Stomach (tissue), 4 donors: ENCODE data around the gene PPFIA1.

ENCODE experiments used
- EP300 ChIP-seq: sonication (generic); formaldehyde crosslinking; IDR thresholded peaks from one replicate; pipeline ENCODE4 v1.6.1; 2017; ENCODE audit warnings: antibody characterized with exemption
- POLR2A ChIP-seq, 4 donors: fragments of 450-650 bp; IDR thresholded peaks; one replicate each; pipeline ENCODE4 v1.6.1; 2016; ENCODE audit warnings: antibody characterized with exemption in 4 of 4, control low read depth in 2 of 4, mild to moderate bottlenecking in 1 of 4, moderate library complexity in 1 of 4
- POLR2AphosphoS5 ChIP-seq, 3 donors: sonication (generic); formaldehyde crosslinking; IDR thresholded peaks; one replicate each; pipeline ENCODE4 v1.6.1; 2016; ENCODE audit warnings: antibody characterized with exemption in 3 of 3
- TF ChIP-seq, protein P1 (sequence below), 7 experiments: fragments of 450-650 bp in 4 of 7; fragments of 200-600 bp in 3 of 7; sonication (generic) in 3 of 7; IDR thresholded peaks; one replicate each; pipeline ENCODE4 v1.5.1; 2016 to 2019; ENCODE audit warnings: antibody characterized with exemption in 7 of 7, control low read depth in 2 of 7, mild to moderate bottlenecking in 1 of 7

DNA sequence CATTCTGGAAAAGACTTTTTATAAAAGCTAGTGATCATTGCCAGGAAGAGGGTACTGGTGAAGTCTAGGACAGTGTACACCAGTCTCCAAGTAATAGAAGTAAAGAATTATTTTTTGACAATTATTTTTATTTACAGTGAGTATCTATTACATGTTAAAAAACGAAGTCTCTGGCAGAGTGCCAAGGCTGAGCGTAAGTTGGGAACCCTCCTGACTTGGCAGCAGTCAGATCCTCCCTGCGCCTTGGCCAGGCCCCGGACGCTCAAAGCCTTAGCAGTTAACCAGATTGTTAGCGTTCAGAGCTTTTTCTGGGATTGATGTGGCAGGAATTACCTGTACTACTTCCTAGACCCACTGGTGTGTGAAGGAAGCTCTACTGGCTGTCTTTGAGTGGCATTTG is 89.7 kb downstream of the PPFIA1 start:
- TF ChIP-seq, protein P1, sequence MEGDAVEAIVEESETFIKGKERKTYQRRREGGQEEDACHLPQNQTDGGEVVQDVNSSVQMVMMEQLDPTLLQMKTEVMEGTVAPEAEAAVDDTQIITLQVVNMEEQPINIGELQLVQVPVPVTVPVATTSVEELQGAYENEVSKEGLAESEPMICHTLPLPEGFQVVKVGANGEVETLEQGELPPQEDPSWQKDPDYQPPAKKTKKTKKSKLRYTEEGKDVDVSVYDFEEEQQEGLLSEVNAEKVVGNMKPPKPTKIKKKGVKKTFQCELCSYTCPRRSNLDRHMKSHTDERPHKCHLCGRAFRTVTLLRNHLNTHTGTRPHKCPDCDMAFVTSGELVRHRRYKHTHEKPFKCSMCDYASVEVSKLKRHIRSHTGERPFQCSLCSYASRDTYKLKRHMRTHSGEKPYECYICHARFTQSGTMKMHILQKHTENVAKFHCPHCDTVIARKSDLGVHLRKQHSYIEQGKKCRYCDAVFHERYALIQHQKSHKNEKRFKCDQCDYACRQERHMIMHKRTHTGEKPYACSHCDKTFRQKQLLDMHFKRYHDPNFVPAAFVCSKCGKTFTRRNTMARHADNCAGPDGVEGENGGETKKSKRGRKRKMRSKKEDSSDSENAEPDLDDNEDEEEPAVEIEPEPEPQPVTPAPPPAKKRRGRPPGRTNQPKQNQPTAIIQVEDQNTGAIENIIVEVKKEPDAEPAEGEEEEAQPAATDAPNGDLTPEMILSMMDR (IDR thresholded peaks at IDR 0.05): no peak
- TF ChIP-seq POLR2A (IDR thresholded peaks at IDR 0.05) (no peak), EP300 (no peak), POLR2AphosphoS5 (IDR thresholded peaks at IDR 0.05) (no peak)
